Suprapubic skin (tissue), 3 donors: ENCODE results near the gene PANK4.

Experiments
- CTCF ChIP-seq, 2 donors: fragments of 200-600 bp in 1 of 2; fragments of 450-650 bp in 1 of 2; sonication (generic) in 1 of 2; IDR thresholded peaks; one replicate each; pipeline ENCODE4 v1.5.1; 2016 to 2019; ENCODE audit warnings: antibody characterized with exemption in 2 of 2, mild to moderate bottlenecking in 1 of 2, moderate library complexity in 1 of 2
- POLR2A ChIP-seq, 2 donors: fragments of 450-650 bp; IDR thresholded peaks; one replicate each; pipeline ENCODE4 v1.6.1; 2017; ENCODE audit warnings: antibody characterized with exemption in 2 of 2, mild to moderate bottlenecking in 2 of 2, moderate library complexity in 2 of 2

- no peak for TF ChIP-seq POLR2A (IDR thresholded peaks at IDR 0.05)
- TF ChIP-seq CTCF (IDR thresholded peaks at IDR 0.05): no peak
Measured at GRCh38 chr1:2477309-2477708, 49.1 kb downstream of the PANK4 start.
